Liver (tissue), 3 donors: ENCODE results near the gene GRIP1.

ENCODE experiments used
- HNF4G ChIP-seq: IDR thresholded peaks from 2 replicates; pipeline ENCODE4 v1.6.1; 2016; ENCODE audit warnings: antibody characterized with exemption
- JUND ChIP-seq, 2 donors: IDR thresholded peaks; 2 replicates each; pipeline ENCODE4 v1.6.1; 2016; ENCODE audit warnings: antibody characterized with exemption in 2 of 2
- TAF1 ChIP-seq: conservative IDR thresholded peaks from 2 replicates; pipeline ENCODE4 v1.6.1; 2016; ENCODE audit warnings: antibody characterized with exemption, mild to moderate bottlenecking
- YY1 ChIP-seq: IDR thresholded peaks from 2 replicates; pipeline ENCODE4 v1.6.1; 2016; ENCODE audit warnings: antibody characterized with exemption, mild to moderate bottlenecking
- TF ChIP-seq, protein P1 (sequence below): fragments of 150-350 bp; IDR thresholded peaks from 2 replicates; pipeline ENCODE4 v1.5.1; 2017; ENCODE audit warnings: improper control_type of control experiment, low read depth, low read length; ENCODE audit not compliant: missing input control
- TF ChIP-seq, protein P2 (sequence below): IDR thresholded peaks from 2 replicates; pipeline ENCODE4 v1.6.1; 2016; ENCODE audit warnings: antibody characterized with exemption, mild to moderate bottlenecking
- TF ChIP-seq, protein P3 (sequence below): IDR thresholded peaks from 2 replicates; pipeline ENCODE4 v1.6.1; 2016; ENCODE audit warnings: antibody characterized with exemption
- TF ChIP-seq, protein P4 (sequence below): IDR thresholded peaks from 2 replicates; pipeline ENCODE4 v1.6.1; 2016; ENCODE audit warnings: antibody characterized with exemption
- donor health status: healthy.
- donor health status: healthy.

DNA sequence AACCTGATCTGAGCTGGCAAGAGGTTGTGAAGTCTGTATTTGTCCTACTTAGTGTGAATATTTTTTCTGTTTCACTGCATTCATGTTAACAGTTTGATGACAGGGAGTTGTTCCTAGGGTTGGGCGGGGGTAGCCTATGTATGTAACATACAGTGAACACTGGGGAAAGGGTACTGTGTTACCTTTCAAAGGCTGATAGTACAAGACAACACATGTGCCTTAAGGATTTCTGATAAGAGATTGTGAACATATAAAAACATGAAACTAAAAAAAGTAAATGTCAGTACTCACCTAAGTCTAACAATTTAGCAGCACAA is 30.5 kb upstream of the GRIP1 start:
- TF ChIP-seq, protein P1, sequence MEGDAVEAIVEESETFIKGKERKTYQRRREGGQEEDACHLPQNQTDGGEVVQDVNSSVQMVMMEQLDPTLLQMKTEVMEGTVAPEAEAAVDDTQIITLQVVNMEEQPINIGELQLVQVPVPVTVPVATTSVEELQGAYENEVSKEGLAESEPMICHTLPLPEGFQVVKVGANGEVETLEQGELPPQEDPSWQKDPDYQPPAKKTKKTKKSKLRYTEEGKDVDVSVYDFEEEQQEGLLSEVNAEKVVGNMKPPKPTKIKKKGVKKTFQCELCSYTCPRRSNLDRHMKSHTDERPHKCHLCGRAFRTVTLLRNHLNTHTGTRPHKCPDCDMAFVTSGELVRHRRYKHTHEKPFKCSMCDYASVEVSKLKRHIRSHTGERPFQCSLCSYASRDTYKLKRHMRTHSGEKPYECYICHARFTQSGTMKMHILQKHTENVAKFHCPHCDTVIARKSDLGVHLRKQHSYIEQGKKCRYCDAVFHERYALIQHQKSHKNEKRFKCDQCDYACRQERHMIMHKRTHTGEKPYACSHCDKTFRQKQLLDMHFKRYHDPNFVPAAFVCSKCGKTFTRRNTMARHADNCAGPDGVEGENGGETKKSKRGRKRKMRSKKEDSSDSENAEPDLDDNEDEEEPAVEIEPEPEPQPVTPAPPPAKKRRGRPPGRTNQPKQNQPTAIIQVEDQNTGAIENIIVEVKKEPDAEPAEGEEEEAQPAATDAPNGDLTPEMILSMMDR = no peak
- TF ChIP-seq TAF1 = no peak
- TF ChIP-seq, protein P2, sequence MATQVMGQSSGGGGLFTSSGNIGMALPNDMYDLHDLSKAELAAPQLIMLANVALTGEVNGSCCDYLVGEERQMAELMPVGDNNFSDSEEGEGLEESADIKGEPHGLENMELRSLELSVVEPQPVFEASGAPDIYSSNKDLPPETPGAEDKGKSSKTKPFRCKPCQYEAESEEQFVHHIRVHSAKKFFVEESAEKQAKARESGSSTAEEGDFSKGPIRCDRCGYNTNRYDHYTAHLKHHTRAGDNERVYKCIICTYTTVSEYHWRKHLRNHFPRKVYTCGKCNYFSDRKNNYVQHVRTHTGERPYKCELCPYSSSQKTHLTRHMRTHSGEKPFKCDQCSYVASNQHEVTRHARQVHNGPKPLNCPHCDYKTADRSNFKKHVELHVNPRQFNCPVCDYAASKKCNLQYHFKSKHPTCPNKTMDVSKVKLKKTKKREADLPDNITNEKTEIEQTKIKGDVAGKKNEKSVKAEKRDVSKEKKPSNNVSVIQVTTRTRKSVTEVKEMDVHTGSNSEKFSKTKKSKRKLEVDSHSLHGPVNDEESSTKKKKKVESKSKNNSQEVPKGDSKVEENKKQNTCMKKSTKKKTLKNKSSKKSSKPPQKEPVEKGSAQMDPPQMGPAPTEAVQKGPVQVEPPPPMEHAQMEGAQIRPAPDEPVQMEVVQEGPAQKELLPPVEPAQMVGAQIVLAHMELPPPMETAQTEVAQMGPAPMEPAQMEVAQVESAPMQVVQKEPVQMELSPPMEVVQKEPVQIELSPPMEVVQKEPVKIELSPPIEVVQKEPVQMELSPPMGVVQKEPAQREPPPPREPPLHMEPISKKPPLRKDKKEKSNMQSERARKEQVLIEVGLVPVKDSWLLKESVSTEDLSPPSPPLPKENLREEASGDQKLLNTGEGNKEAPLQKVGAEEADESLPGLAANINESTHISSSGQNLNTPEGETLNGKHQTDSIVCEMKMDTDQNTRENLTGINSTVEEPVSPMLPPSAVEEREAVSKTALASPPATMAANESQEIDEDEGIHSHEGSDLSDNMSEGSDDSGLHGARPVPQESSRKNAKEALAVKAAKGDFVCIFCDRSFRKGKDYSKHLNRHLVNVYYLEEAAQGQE = no peak
- TF ChIP-seq, protein P3, sequence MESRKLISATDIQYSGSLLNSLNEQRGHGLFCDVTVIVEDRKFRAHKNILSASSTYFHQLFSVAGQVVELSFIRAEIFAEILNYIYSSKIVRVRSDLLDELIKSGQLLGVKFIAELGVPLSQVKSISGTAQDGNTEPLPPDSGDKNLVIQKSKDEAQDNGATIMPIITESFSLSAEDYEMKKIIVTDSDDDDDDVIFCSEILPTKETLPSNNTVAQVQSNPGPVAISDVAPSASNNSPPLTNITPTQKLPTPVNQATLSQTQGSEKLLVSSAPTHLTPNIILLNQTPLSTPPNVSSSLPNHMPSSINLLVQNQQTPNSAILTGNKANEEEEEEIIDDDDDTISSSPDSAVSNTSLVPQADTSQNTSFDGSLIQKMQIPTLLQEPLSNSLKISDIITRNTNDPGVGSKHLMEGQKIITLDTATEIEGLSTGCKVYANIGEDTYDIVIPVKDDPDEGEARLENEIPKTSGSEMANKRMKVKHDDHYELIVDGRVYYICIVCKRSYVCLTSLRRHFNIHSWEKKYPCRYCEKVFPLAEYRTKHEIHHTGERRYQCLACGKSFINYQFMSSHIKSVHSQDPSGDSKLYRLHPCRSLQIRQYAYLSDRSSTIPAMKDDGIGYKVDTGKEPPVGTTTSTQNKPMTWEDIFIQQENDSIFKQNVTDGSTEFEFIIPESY = no peak
- TF ChIP-seq, protein P4, sequence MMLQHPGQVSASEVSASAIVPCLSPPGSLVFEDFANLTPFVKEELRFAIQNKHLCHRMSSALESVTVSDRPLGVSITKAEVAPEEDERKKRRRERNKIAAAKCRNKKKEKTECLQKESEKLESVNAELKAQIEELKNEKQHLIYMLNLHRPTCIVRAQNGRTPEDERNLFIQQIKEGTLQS = no peak
- no peak for TF ChIP-seq YY1
- no peak for TF ChIP-seq JUND (IDR thresholded peaks at IDR 0.05)
- no peak for TF ChIP-seq HNF4G
